Measurements from ENCODE around the gene ITSN1. TPM values are rescaled to one million over a fixed set of nuclear protein-coding genes. Genes with fewer than 3 reads are reported as not detected.

Gene ITSN1
- total RNA-seq, 4 donors from 2014 or later, result 14.5 to 33.1 (median 26.9) TPM

GRCh38 chr21:33747420-33747819 lies 105.1 kb downstream of the ITSN1 start:
- H3K27ac ChIP-seq, result no peak overlapping the region
- no peaks in the 10 kb centered on the region for H3K27me3 ChIP-seq
- H3K4me3 ChIP-seq, result no peak overlapping the region
- peaks cover 0 to 2% of the 10 kb centered on the region in 2 donors for H3K36me3 ChIP-seq
- H3K9me3 ChIP-seq, result peaks cover 0 to 4% (median 0%) of the 10 kb centered on the region in 3 donors
- in situ Hi-C loops (cut with MboI; ENCODE audit: low sequenced_read_pairs in 4 of 4) (no loop called here), intact Hi-C loops (cut with DNase I; ENCODE audit: low total_unique reads) (no loop called here)
- no peak for ATAC-seq
- DNase-seq, result no peak
- TF ChIP-seq POLR2A (IDR thresholded peaks at IDR 0.05) (no peak), CTCF (IDR thresholded peaks at IDR 0.05 in 4 of 5, conservative IDR thresholded peaks at IDR 0.05 in 1 of 5) (no peak)
- peaks cover 6 to 22% of the 10 kb centered on the region in 2 donors for H3K4me1 ChIP-seq

GRCh38 chr21:33748903-33749302 lies 106.6 kb downstream of the ITSN1 start:
- ATAC-seq, result no peak
- intact Hi-C loops (cut with DNase I; ENCODE audit: low total_unique reads) (no loop called here), in situ Hi-C loops (cut with MboI; ENCODE audit: low sequenced_read_pairs in 4 of 4) (no loop called here)
- peaks cover 6 to 22% of the 10 kb centered on the region in 2 donors for H3K4me1 ChIP-seq
- no peak for DNase-seq
- no peaks in the 10 kb centered on the region for H3K27me3 ChIP-seq
- H3K27ac ChIP-seq, result no peak overlapping the region
- no peak overlapping the region for H3K4me3 ChIP-seq
- peaks cover 0 to 4% (median 0%) of the 10 kb centered on the region in 3 donors for H3K9me3 ChIP-seq
- H3K36me3 ChIP-seq, result peaks cover 0 to 2% of the 10 kb centered on the region in 2 donors
- no peak for TF ChIP-seq POLR2A (IDR thresholded peaks at IDR 0.05)
- no peak for TF ChIP-seq CTCF (IDR thresholded peaks at IDR 0.05 in 4 of 5, conservative IDR thresholded peaks at IDR 0.05 in 1 of 5)

GRCh38 chr21:33750017-33750416 lies 107.7 kb downstream of the ITSN1 start:
- in situ Hi-C loops (cut with MboI; ENCODE audit: low sequenced_read_pairs in 4 of 4), result no loop called here
- intact Hi-C loops (cut with DNase I; ENCODE audit: low total_unique reads), result loop anchor here (10.0 kb wide), 1 partner anchor 105 kb away; the partner anchor contains the start of genes CRYZL1 and ITSN1
- H3K9me3 ChIP-seq, result peaks cover 0 to 4% (median 0%) of the 10 kb centered on the region in 3 donors
- peak overlapping the region in 1 of 4 donors; percentile 6 for H3K27ac ChIP-seq
- H3K36me3 ChIP-seq, result peaks cover 0 to 2% of the 10 kb centered on the region in 2 donors
- H3K4me1 ChIP-seq, result peaks cover 6 to 22% of the 10 kb centered on the region in 2 donors
- no peak overlapping the region for H3K4me3 ChIP-seq
- H3K27me3 ChIP-seq, result no peaks in the 10 kb centered on the region
- DNase-seq, result no peak
- ATAC-seq, result no peak
- no peak for TF ChIP-seq CTCF (IDR thresholded peaks at IDR 0.05 in 4 of 5, conservative IDR thresholded peaks at IDR 0.05 in 1 of 5)
- TF ChIP-seq POLR2A (IDR thresholded peaks at IDR 0.05), result no peak

- Histone ChIP-seq H3K27me3 (no peaks in the 10 kb centered on the region), H3K9me3 (peaks cover 0 to 4% (median 0%) of the 10 kb centered on the region in 3 donors), H3K4me1 (peaks cover 6 to 22% of the 10 kb centered on the region in 2 donors), H3K36me3 (peaks cover 0 to 2% of the 10 kb centered on the region in 2 donors), H3K27ac (peak overlapping the region in 1 of 4 donors; percentile 15), H3K4me3 (no peak overlapping the region)
- DNase-seq, result no peak
- TF ChIP-seq POLR2A (IDR thresholded peaks at IDR 0.05), result no peak
- TF ChIP-seq CTCF (IDR thresholded peaks at IDR 0.05 in 4 of 5, conservative IDR thresholded peaks at IDR 0.05 in 1 of 5), result no peak
- intact Hi-C loops (cut with DNase I; ENCODE audit: low total_unique reads), result loop anchor here (10.0 kb wide), 1 partner anchor 106 kb away; the partner anchor contains the start of genes CRYZL1 and ITSN1
- ATAC-seq, result peak in 1 of 2 donors; percentile 52
- in situ Hi-C loops (cut with MboI; ENCODE audit: low sequenced_read_pairs in 4 of 4), result no loop called here
Measured at GRCh38 chr21:33751120-33751519, 108.8 kb downstream of the ITSN1 start.

Data from gastrocnemius medialis (tissue), 4 donors.